Stimulated activated CD8-positive, alpha-beta memory T cell treated with anti-CD3 and anti-CD28 coated beads, Interleukin-15, amount 100 ng/mL, for 48 hours (primary cell): ENCODE measurements around the gene TSPYL2.

ENCODE experiments used
- DNase-seq, 2 donors: peaks; one replicate each; pipeline ENCODE4 v3.0.0-alpha.2; 2020; ENCODE audit warnings: low read depth in 2 of 2

The TSPYL2 gene

DNA sequence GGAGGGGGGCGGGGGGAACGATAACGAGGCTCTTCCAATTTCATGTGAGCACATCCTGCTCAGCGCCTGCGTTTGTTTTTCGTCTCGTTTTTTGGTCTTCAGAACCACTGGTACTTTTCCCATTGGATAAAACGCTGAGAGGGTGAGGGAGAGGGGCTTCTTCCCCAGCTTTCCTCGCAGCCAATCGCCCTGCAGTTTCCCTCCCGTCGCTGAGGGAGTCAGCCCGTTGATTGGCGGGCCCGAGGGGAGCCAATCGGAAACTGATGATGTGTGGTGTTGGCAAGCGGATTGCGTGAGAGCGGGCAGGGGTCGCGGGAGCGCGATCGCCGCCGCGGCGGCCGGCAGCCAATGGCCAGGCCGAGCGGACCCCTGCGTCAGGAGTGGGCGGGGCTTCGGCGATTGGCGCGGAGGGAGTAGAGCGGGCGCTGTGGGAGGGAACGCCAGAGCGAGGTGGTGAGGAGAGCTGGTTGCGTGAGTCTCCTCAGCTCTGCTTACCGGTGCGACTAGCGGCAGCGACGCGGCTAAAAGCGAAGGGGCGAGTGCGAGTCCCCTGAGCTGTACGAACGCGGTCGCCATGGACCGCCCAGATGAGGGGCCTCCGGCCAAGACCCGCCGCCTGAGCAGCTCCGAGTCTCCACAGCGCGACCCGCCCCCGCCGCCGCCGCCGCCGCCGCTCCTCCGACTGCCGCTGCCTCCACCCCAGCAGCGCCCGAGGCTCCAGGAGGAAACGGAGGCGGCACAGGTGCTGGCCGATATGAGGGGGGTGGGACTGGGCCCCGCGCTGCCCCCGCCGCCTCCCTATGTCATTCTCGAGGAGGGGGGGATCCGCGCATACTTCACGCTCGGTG, at the start of gene TSPYL2:
Gene TSPYL2 (plus strand): TSS at position 443 of the 848 bp plus-strand sequence. CDS start 132 bp downstream, at position 575.
- peak; percentile 85 to 88 for DNase-seq

DNA sequence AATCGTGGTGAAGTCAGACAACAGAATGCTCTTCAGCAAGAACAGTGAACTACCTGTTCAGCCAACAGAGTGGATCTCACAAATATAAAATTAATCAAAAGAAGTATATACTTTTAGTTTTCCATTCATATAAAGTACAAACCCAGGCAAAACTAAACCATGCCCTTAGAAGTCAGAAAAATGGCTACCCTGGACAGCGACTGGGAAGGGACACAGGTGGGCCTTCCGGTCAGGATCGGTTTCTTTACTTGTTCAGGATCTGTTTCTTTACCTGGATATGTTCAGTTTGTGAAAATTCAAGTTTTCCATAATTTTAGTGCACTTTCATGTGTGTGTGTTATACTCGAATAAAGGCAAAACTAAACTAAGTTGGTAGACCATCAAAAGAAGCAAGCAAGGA, 46.0 kb upstream of the TSPYL2 start:
- DNase-seq = no peak

DNA sequence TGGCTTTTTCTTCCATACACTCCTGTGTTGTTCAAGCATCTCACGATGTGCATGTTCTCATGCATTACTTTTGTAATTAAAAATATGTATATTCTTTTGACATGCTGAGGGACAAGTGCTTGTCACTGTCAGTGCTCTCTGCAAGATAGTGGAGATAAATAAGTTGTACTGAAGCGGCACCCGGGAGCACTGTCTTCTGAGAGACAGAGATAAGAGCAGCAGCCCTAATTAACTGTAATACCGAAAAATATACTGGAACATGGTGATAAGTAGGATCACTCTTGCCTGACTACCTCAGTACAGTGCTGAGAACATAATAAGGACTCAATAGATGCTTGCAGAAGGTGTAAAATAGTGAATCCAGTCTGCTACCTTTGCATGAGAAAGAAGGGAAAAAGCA, 42.9 kb upstream of the TSPYL2 start:
- no peak for DNase-seq

GRCh38 chrX:53044995-53045394, 37.2 kb upstream of the TSPYL2 start:
- no peak for DNase-seq

DNA sequence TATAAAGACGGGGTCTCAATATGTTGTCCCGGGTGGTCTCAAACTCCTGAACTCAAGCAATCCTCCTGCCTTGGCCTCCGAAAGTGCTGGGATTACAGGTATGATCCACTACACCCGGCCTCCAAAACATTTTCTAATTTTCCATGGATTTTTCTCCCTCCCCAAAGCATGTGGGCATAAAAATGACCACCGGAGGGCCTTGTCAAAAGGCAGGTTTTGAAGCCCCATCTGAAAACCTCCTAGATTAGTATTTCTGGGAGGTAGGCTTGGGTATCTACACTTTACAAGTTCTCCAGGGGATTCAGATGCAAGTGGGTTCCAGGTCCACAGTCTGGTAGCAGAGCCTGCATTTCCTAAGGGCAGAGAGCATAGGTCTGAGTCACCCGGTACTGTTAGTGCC, 34.9 kb upstream of the TSPYL2 start:
- no peak for DNase-seq

GRCh38 chrX:53048169-53049126, 33.7 kb upstream of the TSPYL2 start, which contains the start of gene GPR173:
TSS of gene GPR173 (plus strand) at chrX:53048789. CDS start at chrX:53076622, 27,833 bp downstream.
- DNase-seq = no peak

- DNase-seq = no peak
Measured at GRCh38 chrX:53049127-53049517, 33.0 kb upstream of the TSPYL2 start.

DNA sequence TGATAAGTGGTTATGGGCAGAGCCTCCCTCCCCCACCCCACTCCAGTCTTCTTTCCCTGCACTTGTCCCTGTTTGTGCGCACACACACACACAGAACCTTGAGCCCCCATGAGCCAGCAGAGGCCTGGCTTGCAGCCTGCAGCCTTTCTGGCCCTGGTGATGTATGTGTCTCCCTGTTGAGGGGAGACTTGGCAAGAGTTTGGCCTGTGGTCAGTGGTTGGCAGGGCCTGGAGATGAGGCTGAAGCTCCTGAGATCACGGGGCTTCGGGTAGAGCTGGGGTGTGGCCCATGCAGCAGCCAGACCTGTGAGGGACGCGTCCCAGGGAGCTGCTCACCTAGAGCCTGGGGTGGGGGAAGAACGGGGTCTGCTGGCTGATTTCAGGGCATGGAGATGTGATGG, 31.3 kb upstream of the TSPYL2 start:
- DNase-seq = no peak

GRCh38 chrX:53055244-53055849, 26.8 kb upstream of the TSPYL2 start:
- no peak for DNase-seq

DNA sequence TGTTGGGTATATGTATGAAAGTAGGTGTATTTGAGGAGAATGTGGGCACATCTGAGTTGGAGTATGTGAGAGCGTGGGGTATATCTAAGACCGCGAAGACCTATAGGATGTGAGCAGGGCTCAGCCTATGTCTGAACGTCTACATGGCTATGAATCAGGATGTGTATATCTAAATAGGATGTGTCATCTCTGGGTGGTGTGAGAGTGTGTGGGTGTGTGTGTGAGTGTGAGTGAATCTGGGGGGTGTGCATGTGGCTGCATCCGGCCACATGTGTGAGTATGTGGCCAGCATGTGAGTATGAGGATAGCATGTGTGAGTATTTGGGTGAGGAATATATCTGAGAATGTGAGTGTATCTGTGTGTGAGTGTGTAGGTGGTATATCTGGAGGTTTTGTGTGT, 25.9 kb upstream of the TSPYL2 start:
- DNase-seq = no peak

GRCh38 chrX:53065104-53065503, 17.1 kb upstream of the TSPYL2 start:
- no peak for DNase-seq

DNA sequence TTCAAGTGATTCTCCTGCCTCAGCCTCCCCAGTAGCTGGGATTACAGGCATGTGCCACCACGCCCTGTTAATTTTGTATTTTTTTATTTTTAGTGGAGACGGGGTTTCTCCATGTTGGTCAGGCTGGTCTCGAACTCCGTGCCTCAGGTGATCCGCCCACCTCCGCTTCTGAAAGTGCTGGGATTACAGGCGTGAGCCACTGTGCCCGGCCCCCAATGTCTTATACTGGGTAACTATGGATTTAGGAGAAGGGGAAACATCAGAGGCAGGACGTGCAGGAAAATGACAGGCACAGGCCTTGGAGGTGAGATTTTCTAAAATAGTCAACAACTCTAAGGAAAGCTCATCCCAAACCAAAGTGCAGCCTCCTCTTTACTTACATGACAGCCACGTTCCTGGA, 11.1 kb upstream of the TSPYL2 start:
- DNase-seq = no peak

- no peak for DNase-seq
Measured at GRCh38 chrX:53071604-53072417, 10.4 kb upstream of the TSPYL2 start.

GRCh38 chrX:53072418-53073114, 9.6 kb upstream of the TSPYL2 start:
- no peak for DNase-seq

- no peak for DNase-seq
Measured at GRCh38 chrX:53073115-53073586, 9.0 kb upstream of the TSPYL2 start.

GRCh38 chrX:53075011-53075410, 7.2 kb upstream of the TSPYL2 start:
- no peak for DNase-seq

- no peak for DNase-seq
Measured at GRCh38 chrX:53076671-53077070, 5.5 kb upstream of the TSPYL2 start.

GRCh38 chrX:53077207-53078197, 4.7 kb upstream of the TSPYL2 start:
- no peak for DNase-seq

- DNase-seq = no peak
Measured at GRCh38 chrX:53078943-53079342, 3.2 kb upstream of the TSPYL2 start.
